DMS53 treated with DMSO at 0.1 percent for 48 hours (cell line): ENCODE measurements around the gene PROSER2.

Experiments used
- DNase-seq: peaks from one replicate; lab custom pipeline; 2025; ENCODE audit not compliant: unreplicated experiment; lab: John Stamatoyannopoulos, UW

Gene PROSER2

DNA sequence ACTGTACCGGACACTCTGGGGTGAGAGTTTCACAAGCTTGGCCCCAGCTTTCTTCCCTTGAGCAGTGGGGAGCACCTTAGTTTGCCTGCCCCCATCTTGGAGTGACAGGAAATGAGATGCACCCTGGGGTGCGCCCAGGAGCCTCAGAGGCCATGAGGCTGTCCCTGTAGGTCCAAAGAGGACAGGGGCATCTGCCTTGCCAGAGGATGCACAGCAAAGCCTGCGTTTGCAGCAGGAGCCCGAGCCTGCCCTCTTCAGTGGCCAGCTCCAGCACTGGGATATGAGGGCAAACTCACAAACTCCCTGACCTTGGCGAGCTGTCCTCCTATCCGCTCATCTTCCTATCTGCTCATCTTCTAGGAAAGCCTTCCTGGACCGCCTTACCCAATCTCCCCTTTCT, 79.5 kb downstream of the PROSER2 start:
- DNase-seq: no peak

DNA sequence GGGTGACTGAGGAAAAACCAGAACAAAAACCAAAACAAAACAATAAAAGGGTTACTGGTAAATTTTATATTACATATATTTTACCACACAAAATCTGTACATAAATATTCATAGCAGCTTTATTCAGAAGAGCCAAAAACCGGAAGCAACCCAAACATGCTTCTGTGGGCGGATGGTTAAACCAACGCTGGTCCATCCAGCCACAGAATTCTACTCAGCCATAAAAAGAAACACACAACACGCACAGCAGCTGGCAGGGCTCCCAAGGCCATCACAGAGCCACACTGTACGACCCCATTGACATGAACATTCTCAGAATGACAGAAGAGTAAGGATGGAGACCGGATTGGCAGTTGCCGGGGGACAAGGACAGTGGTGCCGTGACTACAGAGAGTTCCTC, 83.6 kb downstream of the PROSER2 start:
- no peak for DNase-seq

DNA sequence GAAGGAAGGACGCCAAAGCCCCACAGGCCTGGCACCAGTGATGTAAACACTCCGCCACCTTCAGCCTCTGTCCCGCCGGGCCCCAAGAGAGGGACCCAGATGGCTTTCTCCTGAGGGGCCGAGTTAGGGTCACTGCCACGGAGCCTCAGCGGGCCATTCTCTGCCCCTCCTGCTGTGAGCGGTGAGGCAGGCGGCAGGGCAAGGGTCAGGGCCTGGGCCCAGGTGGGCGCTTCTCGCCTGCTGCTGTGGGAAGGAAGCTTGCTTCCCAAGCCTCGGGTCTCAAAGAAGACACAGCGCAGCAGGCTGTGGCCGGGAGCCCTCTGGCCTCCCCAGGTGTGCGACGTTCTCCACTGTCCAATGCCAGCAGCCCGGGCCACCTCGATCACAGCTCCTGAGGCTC, 84.8 kb downstream of the PROSER2 start:
- DNase-seq: no peak

DNA sequence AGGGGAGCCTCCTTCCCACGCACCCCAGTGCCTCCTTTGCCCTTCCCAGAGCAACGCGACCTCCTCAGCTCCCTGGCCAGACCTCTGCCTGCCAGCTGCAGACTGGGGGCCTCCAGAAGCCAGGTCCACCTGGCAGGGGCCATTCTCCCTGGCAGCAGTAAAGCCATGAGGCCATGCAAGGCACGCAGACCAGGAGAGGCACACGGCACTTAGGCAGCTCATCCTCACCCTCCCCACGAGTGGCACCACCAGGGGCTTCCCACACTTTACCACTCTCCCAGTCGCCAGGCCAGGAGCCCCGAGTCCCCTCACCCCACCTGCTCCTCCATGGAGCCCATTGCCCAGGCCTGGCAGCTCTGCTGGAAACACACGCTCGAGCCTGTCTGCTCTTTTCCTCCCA, 85.4 kb downstream of the PROSER2 start:
- no peak for DNase-seq

DNA sequence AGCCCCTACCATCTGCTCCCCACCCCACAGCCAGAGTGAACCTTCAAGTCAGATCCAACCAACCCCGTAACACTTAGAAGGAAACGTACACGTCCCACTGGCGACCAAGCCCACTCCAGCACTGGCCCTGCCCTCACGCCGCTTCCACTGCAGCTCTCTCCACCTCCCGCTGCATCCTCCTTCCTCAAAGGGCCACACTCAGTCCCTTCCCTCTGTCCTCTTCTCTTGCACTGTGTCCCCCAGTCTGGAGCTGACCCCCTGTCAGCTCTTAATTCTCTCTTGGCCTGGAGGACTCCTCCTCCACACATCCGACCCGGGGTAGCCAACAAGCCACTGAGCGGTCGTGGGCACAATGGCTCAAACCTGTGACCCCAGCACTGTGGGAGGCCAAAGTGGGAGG, 85.8 kb downstream of the PROSER2 start:
- no peak for DNase-seq

DNA sequence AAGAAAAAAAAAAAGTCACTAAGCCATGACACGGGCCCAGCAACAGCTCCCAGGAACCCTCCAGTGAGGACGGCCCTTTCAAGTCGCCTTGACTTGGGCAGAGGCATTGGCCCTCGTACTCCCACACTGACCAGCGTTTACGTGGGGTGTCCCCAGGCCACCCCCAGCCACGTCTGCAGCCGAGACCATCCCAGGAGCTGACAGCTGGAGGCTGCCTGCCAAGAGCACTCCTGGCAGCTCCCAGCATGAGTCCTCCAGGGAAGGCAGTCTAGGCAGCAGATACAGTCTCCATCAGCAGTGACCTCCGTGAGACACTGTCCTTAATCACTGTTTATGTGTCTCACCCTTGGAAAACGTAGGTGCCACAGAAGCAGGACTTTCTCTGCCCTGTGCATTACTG, 86.5 kb downstream of the PROSER2 start:
- DNase-seq: no peak

DNA sequence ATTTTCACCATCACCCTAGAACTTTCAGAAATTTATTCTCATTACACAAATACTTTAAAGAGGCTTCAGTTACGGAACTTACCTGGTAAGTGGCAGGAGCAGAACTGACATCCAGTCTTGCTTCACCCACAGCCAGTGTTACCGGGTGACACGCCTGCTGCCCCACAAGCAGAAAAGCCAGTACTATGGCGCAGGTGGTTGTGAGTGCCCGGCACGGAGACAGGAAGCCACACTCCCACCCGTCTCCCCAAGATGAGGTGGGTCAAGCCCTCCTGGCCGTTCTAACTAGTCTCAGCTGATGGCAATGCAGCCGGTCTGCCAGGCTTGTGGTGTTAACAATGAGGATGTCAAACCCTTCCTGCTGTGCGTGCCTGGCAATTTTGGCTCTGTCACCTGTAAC, 86.9 kb downstream of the PROSER2 start:
- DNase-seq: no peak

DNA sequence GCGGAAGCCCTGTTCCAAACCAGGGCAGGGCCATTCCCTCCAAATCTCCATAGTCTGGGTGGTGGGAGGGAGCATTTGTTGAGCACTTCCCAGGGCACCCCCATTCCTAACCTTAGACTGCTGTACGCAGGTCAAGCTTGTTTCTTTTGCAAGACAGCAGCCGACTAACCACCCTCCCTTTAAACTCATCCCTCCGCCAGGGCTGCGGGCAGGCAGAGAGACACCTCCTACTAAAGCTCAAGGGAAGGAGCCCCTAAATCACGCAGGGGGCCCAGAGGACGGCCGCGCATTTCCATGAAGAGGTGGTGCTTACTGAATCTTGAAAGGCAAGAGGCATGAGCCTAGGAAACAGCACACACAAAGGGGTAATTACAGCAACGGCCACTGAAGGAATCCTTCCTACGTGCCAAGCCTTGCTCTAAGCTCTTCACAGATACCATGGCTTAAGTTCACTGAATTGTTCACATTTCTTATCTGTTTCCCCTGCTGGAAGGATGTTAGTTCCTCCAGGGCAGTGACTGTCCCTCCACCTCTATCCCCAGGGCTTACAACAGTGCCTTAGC, 90.0 kb downstream of the PROSER2 start:
- DNase-seq: no peak

DNA sequence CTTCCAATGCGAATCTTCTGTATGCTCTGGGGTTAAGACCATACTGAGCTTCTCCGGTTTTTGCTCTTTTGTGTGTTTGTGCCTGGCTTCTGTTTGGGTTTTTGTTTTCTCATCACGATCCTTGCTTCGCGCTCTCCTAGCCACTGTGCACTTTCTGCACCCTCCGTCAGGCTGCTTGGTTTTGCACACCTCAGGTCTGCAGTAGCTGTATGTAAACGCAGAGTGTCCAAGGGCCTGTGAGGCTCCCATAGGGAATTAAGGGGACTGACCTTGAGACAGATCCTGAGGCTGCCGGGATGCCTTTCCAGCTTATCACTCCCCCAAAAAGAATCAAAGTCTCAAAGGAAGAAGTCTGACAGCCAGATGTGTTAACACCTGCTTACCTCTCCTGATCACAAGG, 95.2 kb downstream of the PROSER2 start:
- no peak for DNase-seq

DNA sequence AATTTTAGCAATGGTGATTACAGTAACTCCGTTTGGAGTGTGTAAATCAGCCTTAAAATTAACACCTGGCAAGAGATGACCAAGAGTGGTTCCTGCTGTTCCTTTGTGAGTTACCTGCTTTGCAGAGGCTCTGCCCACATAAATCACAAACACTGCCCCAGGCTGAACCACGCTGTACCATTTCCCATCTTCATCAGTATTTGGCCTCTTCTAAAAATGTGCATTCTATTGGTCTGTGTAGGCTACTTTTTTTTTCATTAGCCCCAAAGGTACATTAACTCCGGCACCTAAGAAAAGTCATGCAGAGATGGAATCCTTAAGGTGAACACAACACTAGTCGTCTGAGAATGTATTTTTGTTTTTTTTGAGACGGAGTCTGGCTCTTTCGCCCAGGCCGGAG, 96.1 kb downstream of the PROSER2 start:
- no peak for DNase-seq
